HepG2 (cell line): ENCODE data around the gene HELB. TPM values are rescaled to one million over a fixed set of nuclear protein-coding genes. Genes with fewer than 3 reads are reported as not detected.

Experiments
- DR1 ChIP-seq: sonication (generic); formaldehyde crosslinking; IDR thresholded peaks from 2 replicates; pipeline ENCODE4 v1.8.0; 2021; ENCODE audit warnings: mild to moderate bottlenecking, missing genetic modification reagents, inconsistent platforms
- EP300 ChIP-seq, 3 experiments: sonication (generic) in 1 of 3; formaldehyde crosslinking in 1 of 3; IDR thresholded peaks; 2 replicates each; pipeline versions ENCODE4 v1.5.1 to v1.6.1; 2011 to 2020; ENCODE audit warnings: low read depth in 2 of 3, low read length in 2 of 3, borderline replicate concordance in 1 of 3, improper control_type of control experiment in 1 of 3, mild to moderate bottlenecking in 1 of 3, missing genetic modification reagents in 1 of 3, moderate library complexity in 1 of 3
- MIER2 ChIP-seq: IDR thresholded peaks from 2 replicates; pipeline ENCODE4 v1.6.1; 2016; ENCODE audit warnings: missing biosample characterization, missing genetic modification reagents
- SRSF4 ChIP-seq: fragments of 200-400 bp; formaldehyde crosslinking; IDR thresholded peaks from one replicate; pipeline ENCODE4 v1.6.1; 2018; ENCODE audit warnings: mild to moderate bottlenecking, low read depth, low read length, moderate library complexity; ENCODE audit not compliant: poor library complexity, severe bottlenecking
- ZNF343 ChIP-seq: sonication (generic); formaldehyde crosslinking; IDR thresholded peaks from 2 replicates; pipeline ENCODE4 v1.4.0; 2020; ENCODE audit warnings: mild to moderate bottlenecking, missing genetic modification reagents
- polyA plus RNA-seq, 8 experiments: library from polyadenylated mRNA; depleted of rRNA in 3 of 8; stranded (reverse) in 7 of 8; unstranded in 1 of 8; fragments of >200 nt; fragmentation: Illumina TruSeq in 4 of 8; extraction: Trizol in 4 of 8; gene quantifications; 2 replicates each; pipeline versions ENCODE4 v1.2.1 to v1.2.3, GENCODE V29; 2011 to 2016; ENCODE audit warnings: low read depth in 4 of 8, missing spikeins in 1 of 8, mixed read lengths in 1 of 8; ENCODE audit not compliant: insufficient read depth in 1 of 8
- total RNA-seq, 5 experiments: library from RNA; depleted of rRNA; stranded (reverse); fragments of >200 nt; fragmentation: Illumina TruSeq; extraction: Trizol; gene quantifications; 2 replicates each; pipeline ENCODE4 v1.2.3, GENCODE V29; 2016; ENCODE audit warnings: low read depth in 1 of 5
- TF ChIP-seq, protein P1 (sequence below), 2 experiments: IDR thresholded peaks; 2 replicates each; pipeline ENCODE4 v1.6.1; 2011 to 2012; ENCODE audit warnings: low read length in 2 of 2, borderline replicate concordance in 1 of 2, low read depth in 1 of 2, mild to moderate bottlenecking in 1 of 2, moderate library complexity in 1 of 2
- TF ChIP-seq, protein P2 (sequence below): sonication (generic); formaldehyde crosslinking; IDR thresholded peaks from 2 replicates; pipeline ENCODE4 v1.5.0; 2020; ENCODE audit warnings: mild to moderate bottlenecking, missing genetic modification reagents, borderline replicate concordance
- TF ChIP-seq, protein P3 (sequence below): sonication (generic); formaldehyde crosslinking; IDR thresholded peaks from 2 replicates; pipeline ENCODE4 v1.8.1; 2023; ENCODE audit warnings: mild to moderate bottlenecking, missing genetic modification reagents
- TF ChIP-seq, protein P4 (sequence below): sonication (generic); formaldehyde crosslinking; IDR thresholded peaks from 2 replicates; pipeline ENCODE4 v1.8.0; 2022; ENCODE audit warnings: mild to moderate bottlenecking, missing genetic modification reagents
- TF ChIP-seq, protein P5 (sequence below): sonication (generic); formaldehyde crosslinking; IDR thresholded peaks from 2 replicates; pipeline ENCODE4 v1.8.1; 2023; ENCODE audit warnings: mild to moderate bottlenecking, missing genetic modification reagents, borderline replicate concordance

Gene HELB
- total and polyA plus RNA-seq, 2 of the 13 experiments (the other 11 are each of a cell fraction or from before 2014, with no cell fraction given): 1.7 to 3.7 TPM

DNA sequence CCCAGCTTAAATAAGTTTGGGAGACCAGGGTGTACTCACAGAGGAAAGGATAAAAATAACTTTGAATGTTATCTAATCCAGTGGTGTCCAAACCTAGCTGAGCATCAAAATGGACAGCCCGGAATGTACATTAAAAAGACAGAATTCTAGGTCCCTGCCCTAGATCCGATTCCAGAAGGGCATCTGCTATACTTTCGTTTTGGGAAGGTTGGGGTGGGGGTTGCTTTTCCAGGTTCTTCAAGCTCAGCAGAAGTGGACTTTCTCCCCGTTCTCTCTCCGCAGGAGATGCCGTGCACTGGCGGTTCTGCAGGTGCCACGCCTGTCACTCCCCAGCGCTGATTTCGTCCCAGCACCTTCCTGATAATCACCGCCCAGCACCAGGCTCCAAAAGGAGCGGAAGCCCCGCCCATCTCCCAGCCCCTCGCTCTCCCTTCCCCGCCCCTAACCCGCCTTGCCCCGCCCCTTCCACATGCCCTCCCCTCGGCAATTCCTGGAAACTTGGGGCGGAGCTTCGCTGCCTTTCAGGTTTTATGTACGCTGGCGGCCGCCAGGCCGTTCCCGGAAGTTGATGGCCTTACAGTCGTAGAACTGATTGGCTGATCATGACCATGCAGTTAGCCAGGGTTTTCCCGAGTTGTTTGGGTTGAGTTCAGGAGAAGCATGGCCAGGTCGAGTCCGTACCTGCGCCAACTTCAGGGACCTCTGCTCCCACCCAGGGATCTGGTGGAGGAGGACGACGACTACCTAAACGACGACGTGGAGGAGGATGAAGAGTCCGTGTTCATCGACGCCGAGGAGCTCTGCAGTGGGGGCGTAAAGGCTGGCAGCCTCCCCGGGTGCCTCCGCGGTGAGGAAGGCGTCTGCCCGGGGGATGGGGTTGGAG is at the start of gene HELB (continued):
- TF ChIP-seq, protein P1, sequence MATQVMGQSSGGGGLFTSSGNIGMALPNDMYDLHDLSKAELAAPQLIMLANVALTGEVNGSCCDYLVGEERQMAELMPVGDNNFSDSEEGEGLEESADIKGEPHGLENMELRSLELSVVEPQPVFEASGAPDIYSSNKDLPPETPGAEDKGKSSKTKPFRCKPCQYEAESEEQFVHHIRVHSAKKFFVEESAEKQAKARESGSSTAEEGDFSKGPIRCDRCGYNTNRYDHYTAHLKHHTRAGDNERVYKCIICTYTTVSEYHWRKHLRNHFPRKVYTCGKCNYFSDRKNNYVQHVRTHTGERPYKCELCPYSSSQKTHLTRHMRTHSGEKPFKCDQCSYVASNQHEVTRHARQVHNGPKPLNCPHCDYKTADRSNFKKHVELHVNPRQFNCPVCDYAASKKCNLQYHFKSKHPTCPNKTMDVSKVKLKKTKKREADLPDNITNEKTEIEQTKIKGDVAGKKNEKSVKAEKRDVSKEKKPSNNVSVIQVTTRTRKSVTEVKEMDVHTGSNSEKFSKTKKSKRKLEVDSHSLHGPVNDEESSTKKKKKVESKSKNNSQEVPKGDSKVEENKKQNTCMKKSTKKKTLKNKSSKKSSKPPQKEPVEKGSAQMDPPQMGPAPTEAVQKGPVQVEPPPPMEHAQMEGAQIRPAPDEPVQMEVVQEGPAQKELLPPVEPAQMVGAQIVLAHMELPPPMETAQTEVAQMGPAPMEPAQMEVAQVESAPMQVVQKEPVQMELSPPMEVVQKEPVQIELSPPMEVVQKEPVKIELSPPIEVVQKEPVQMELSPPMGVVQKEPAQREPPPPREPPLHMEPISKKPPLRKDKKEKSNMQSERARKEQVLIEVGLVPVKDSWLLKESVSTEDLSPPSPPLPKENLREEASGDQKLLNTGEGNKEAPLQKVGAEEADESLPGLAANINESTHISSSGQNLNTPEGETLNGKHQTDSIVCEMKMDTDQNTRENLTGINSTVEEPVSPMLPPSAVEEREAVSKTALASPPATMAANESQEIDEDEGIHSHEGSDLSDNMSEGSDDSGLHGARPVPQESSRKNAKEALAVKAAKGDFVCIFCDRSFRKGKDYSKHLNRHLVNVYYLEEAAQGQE (IDR thresholded peaks at IDR 0.05; ENCODE audit: borderline replicate concordance in 1 of 2, low read depth in 1 of 2, low read length in 2 of 2): no peak
- TF ChIP-seq ZNF343 (CRISPR knock-in tag) (no peak), MIER2 (CRISPR knock-in tag) (0 out of 2 replicates have a peak, but pooled peaks have one; percentile 14), EP300 (IDR thresholded peaks at IDR 0.05; ENCODE audit: low read depth in 2 of 2, low read length in 2 of 2) (no peak; a peak in 1 of 4 replicates), EP300 (CRISPR knock-in tag; IDR thresholded peaks at IDR 0.05; ENCODE audit: borderline replicate concordance) (no peak), SRSF4 (no peak), DR1 (no peak)
- TF ChIP-seq, protein P2, sequence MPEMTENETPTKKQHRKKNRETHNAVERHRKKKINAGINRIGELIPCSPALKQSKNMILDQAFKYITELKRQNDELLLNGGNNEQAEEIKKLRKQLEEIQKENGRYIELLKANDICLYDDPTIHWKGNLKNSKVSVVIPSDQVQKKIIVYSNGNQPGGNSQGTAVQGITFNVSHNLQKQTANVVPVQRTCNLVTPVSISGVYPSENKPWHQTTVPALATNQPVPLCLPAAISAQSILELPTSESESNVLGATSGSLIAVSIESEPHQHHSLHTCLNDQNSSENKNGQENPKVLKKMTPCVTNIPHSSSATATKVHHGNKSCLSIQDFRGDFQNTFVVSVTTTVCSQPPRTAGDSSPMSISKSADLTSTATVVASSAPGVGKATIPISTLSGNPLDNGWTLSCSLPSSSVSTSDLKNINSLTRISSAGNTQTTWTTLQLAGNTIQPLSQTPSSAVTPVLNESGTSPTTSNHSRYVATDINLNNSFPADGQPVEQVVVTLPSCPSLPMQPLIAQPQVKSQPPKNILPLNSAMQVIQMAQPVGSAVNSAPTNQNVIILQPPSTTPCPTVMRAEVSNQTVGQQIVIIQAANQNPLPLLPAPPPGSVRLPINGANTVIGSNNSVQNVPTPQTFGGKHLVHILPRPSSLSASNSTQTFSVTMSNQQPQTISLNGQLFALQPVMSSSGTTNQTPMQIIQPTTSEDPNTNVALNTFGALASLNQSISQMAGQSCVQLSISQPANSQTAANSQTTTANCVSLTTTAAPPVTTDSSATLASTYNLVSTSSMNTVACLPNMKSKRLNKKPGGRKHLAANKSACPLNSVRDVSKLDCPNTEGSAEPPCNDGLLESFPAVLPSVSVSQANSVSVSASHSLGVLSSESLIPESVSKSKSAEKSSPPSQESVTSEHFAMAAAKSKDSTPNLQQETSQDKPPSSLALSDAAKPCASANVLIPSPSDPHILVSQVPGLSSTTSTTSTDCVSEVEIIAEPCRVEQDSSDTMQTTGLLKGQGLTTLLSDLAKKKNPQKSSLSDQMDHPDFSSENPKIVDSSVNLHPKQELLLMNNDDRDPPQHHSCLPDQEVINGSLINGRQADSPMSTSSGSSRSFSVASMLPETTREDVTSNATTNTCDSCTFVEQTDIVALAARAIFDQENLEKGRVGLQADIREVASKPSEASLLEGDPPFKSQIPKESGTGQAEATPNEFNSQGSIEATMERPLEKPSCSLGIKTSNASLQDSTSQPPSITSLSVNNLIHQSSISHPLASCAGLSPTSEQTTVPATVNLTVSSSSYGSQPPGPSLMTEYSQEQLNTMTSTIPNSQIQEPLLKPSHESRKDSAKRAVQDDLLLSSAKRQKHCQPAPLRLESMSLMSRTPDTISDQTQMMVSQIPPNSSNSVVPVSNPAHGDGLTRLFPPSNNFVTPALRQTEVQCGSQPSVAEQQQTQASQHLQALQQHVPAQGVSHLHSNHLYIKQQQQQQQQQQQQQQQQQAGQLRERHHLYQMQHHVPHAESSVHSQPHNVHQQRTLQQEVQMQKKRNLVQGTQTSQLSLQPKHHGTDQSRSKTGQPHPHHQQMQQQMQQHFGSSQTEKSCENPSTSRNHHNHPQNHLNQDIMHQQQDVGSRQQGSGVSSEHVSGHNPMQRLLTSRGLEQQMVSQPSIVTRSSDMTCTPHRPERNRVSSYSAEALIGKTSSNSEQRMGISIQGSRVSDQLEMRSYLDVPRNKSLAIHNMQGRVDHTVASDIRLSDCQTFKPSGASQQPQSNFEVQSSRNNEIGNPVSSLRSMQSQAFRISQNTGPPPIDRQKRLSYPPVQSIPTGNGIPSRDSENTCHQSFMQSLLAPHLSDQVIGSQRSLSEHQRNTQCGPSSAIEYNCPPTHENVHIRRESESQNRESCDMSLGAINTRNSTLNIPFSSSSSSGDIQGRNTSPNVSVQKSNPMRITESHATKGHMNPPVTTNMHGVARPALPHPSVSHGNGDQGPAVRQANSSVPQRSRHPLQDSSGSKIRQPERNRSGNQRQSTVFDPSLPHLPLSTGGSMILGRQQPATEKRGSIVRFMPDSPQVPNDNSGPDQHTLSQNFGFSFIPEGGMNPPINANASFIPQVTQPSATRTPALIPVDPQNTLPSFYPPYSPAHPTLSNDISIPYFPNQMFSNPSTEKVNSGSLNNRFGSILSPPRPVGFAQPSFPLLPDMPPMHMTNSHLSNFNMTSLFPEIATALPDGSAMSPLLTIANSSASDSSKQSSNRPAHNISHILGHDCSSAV (CRISPR knock-in tag): no peak
- TF ChIP-seq, protein P3, sequence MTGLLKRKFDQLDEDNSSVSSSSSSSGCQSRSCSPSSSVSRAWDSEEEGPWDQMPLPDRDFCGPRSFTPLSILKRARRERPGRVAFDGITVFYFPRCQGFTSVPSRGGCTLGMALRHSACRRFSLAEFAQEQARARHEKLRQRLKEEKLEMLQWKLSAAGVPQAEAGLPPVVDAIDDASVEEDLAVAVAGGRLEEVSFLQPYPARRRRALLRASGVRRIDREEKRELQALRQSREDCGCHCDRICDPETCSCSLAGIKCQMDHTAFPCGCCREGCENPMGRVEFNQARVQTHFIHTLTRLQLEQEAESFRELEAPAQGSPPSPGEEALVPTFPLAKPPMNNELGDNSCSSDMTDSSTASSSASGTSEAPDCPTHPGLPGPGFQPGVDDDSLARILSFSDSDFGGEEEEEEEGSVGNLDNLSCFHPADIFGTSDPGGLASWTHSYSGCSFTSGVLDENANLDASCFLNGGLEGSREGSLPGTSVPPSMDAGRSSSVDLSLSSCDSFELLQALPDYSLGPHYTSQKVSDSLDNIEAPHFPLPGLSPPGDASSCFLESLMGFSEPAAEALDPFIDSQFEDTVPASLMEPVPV (CRISPR knock-in tag): no peak
- TF ChIP-seq, protein P4, sequence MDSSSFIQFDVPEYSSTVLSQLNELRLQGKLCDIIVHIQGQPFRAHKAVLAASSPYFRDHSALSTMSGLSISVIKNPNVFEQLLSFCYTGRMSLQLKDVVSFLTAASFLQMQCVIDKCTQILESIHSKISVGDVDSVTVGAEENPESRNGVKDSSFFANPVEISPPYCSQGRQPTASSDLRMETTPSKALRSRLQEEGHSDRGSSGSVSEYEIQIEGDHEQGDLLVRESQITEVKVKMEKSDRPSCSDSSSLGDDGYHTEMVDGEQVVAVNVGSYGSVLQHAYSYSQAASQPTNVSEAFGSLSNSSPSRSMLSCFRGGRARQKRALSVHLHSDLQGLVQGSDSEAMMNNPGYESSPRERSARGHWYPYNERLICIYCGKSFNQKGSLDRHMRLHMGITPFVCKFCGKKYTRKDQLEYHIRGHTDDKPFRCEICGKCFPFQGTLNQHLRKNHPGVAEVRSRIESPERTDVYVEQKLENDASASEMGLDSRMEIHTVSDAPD (CRISPR knock-in tag): no peak
- TF ChIP-seq, protein P5, sequence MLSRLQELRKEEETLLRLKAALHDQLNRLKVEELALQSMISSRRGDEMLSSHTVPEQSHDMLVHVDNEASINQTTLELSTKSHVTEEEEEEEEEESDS: no peak
